Transverse colon (tissue), 4 donors: ENCODE measurements around the gene MBOAT2.

Experiments
- EP300 ChIP-seq: sonication (generic); formaldehyde crosslinking; IDR thresholded peaks from one replicate; pipeline ENCODE4 v1.6.1; 2017; ENCODE audit warnings: antibody characterized with exemption, low read depth
- POLR2AphosphoS5 ChIP-seq, 3 donors: sonication (generic); formaldehyde crosslinking; IDR thresholded peaks; one replicate each; pipeline ENCODE4 v1.6.1; 2016; ENCODE audit warnings: antibody characterized with exemption in 3 of 3
- TF ChIP-seq, protein P1 (sequence below), 5 experiments: fragments of 200-600 bp in 3 of 5; fragments of 450-650 bp in 2 of 5; sonication (generic) in 3 of 5; IDR thresholded peaks; 1 replicate in 2 of 5; 2 replicates in 3 of 5; pipeline ENCODE4 v1.5.1; 2016 to 2017; ENCODE audit warnings: antibody characterized with exemption in 5 of 5, inconsistent platforms in 3 of 5, mild to moderate bottlenecking in 2 of 5, moderate library complexity in 1 of 5

- TF ChIP-seq, protein P1, sequence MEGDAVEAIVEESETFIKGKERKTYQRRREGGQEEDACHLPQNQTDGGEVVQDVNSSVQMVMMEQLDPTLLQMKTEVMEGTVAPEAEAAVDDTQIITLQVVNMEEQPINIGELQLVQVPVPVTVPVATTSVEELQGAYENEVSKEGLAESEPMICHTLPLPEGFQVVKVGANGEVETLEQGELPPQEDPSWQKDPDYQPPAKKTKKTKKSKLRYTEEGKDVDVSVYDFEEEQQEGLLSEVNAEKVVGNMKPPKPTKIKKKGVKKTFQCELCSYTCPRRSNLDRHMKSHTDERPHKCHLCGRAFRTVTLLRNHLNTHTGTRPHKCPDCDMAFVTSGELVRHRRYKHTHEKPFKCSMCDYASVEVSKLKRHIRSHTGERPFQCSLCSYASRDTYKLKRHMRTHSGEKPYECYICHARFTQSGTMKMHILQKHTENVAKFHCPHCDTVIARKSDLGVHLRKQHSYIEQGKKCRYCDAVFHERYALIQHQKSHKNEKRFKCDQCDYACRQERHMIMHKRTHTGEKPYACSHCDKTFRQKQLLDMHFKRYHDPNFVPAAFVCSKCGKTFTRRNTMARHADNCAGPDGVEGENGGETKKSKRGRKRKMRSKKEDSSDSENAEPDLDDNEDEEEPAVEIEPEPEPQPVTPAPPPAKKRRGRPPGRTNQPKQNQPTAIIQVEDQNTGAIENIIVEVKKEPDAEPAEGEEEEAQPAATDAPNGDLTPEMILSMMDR (IDR thresholded peaks at IDR 0.05), result no peak
- TF ChIP-seq POLR2AphosphoS5 (IDR thresholded peaks at IDR 0.05) (no peak), EP300 (no peak)
Measured at GRCh38 chr2:8918412-8918811, 85.1 kb downstream of the MBOAT2 start.
